Left colon (tissue), 2 donors: ENCODE data around the gene EGLN3. TPM values are rescaled to one million over a fixed set of nuclear protein-coding genes. Genes with fewer than 3 reads are reported as not detected.

Experiments used
- ATAC-seq: fragments of 200-7000 bp; cut with Tn5 transposase; one replicate; pipeline ENCODE4 v1.9.1; 2020; ENCODE audit warnings: mild to moderate bottlenecking, moderate library complexity
- DNase-seq, 2 donors: peaks; one replicate each; pipeline ENCODE4 v3.0.0-alpha.2; 2020
- intact Hi-C, 2 donors: fragments of 100-400 bp; cut with DNase I in 1 of 2; cut with micrococcal nuclease in 1 of 2; formaldehyde crosslinking; loops; one replicate each; pipeline versions ENCODE4 v1.11.2 to v1.14.0; 2022; cut with DNase I, micrococcal nuclease
- total RNA-seq, 2 donors: library from RNA; stranded (reverse); fragmentation: NEBNext Ultra II Directional; extraction: Animal tissue kit (Norgen Biotek cat#: 25700); gene quantifications; one replicate each; pipeline ENCODE4 v1.2.1, GENCODE V29; 2021
- donor health status: DM: no; HTN: no; CAD: no.
- donor health status: DM: yes; HTN: yes; CAD: no.

The EGLN3 gene
- total RNA-seq, 2 donors from 2014 or later: 29.5 to 161 TPM

DNA sequence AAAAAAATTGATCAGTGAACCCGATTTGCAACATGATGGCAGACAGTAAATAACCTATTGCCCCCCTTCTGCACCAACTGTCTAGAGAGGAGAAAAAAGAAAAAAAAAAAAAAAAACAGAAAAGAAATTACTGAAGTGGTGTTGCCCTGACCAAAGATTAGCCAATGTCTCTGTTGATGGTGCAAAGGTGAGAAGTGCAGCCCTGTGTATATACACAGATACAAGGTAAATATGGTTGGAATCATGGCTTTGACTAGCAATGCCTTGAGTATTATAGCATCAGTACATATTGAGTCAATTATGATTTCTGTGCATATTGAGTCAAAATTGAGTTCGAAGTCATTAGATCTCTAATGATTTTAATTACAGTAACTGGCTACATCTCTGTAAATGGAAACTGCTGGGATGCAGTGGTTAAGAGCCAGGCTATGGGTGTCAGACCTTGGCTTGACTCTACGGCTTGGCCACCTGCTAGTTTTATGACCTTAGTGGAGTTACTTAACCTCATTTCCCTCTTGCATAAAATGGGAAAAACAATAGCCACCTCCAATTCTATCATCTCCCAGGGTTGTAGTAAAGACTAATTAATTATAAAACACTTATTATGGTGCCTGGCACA, 51.0 kb downstream of the EGLN3 start:
- no peak for DNase-seq
- intact Hi-C loops: no loop called here
- ATAC-seq: peak; percentile 89

DNA sequence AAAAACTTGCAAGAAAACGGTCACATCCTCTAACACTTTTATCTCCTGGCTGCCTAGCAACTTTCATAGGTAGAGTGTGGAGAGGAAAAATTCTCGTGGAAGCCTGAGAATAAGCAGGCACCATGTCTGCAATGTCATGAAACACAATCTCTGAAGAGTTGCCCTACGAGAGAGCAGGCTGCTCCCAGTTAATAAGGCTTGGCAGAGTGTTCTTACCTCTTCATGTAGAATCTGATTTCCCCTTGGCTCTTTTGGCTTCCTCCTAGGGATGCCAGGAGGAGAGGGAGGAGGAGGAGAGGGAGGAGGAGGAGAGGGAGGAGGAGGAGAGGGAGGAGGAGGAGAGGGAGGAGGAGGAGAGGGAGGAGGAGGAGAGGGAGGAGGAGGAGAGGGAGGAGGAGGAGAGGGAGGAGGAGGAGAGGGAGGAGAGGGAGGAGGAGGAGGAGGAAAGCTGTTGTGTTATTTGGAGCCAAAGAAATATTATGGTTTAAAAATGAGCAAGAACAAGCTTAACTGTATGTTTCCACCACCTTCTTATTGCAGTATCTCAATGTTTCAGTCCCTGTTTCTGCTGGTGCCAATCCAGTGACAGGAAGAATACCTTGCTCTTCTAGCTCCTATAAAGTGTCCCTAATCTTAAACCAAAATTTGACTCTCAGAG, 52.9 kb downstream of the EGLN3 start:
- peak; percentile 48 for ATAC-seq
- intact Hi-C loops: no loop called here
- DNase-seq: no peak

DNA sequence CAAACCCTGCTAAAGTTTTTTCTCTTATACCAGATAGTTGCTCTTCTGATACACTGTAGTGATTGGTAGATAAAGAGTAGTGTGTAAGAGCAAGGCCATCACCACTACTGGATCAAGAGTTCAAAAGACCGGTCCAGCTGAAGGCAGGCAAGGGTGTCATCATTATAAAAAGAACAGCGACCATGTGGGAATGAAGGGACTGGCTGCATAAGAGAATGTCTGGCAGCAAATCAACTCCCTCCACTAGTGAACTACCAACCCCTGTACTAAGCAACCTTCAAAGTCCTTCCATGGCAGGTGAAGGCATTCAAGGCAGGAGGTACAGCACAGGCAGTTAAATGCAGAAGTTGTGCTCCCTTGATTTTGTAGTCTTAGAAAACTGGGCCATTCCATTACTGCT, 53.5 kb downstream of the EGLN3 start:
- DNase-seq (no peak), ATAC-seq (no peak)
- intact Hi-C loops: no loop called here

DNA sequence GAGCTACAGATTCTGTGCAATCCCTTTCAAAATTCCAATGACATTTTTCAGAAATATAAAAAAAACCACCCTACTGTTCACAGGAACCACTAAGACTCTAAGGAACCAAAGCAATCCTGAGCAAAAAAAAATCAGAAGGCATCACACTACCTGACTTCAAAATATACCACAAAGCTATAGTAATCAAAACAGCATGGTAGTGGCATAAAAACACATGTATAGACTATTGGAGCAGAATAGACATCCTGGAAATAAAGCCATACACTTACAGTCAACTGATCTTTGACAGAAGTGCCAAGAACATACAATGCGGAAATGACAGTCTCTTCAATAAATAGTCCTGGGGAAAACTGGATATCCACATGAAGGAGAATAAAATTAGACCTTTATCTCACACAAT, 56.5 kb downstream of the EGLN3 start:
- intact Hi-C loops: no loop called here
- no peak for ATAC-seq
- DNase-seq: no peak

DNA sequence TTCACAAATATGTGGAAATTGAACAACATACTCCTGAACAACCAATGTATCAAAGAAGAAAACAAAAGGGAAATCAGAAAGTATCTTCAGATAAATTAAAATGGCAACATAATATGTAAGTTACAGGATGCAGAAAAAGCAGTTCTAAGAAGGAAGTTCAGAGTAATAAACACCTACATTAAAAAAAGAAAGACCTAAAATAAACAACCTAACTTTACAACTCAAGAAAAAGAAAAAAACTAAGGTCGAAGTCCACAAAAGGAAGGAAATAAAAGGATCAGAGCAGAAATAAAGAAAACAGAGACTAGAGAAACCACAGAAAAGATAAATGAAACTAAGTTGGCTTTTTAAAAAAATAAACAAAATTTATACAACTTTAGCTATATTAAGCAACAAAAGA, 59.2 kb downstream of the EGLN3 start:
- DNase-seq: no peak
- peak; percentile 95 for ATAC-seq
- intact Hi-C loops: no loop called here

DNA sequence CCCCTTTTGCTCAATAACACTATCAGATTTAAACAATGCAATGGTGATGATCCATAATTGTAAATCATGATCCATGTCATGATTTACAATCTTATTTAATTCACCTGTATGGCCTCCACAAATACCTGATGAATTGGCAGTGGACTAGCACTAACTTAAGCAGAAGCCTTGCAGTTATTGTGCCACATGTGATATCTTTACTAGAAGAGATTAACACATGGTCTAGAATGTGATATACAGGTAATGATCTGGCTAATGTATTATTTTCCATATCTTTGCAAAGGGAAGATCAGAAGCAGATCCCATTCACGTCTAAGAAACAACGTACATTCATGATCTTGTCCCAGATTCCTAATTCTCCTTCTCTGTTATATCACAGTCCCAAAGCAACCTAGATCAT, 66.0 kb downstream of the EGLN3 start:
- ATAC-seq: no peak
- no peak for DNase-seq
- intact Hi-C loops: no loop called here

DNA sequence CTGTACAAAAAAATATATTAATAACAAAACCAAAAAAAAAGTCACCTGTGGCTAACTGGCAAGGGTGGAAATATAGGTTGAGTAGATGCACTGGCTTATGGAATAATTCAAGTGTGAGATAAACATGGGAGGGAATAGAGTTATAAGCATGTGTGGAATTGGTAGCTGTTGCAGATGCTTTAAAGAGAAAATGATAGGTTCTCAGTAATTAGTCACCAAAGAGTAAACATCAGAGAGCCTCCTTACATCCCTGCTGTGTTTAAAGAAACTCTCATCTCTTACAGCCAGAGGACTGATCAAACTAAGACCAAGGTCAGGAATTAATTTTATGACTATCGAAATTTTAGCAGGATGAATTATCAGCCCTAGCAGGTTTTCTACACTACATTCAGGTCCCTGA, 70.5 kb downstream of the EGLN3 start:
- DNase-seq (no peak), ATAC-seq (no peak)
- intact Hi-C loops: no loop called here

DNA sequence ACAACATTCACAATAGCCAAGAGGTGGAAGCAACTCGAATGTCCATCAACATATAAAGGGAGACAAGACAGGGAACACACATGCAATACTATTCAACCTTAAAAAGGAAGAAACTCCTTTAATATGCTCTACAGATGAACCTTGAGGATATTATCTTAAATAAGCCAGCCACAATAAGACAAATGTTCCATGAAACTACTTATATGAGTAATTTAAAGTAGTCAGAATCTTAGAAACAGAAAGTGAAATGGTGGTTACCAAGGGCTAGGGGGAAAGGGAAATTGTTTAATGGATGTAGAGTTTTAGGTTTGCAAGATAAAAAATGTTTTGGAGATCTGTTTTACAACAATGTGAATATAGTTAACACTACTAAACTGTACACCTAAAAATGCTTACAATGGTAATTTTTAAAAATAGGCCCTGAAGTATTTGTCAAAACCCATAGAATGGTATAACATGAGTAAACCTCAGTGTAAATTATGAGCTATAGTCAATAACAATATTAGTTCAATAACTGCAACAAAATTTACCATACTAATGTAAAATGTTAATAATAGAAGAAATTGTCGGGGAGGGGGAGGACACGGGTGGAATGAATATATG, 71.1 kb downstream of the EGLN3 start:
- no peak for DNase-seq
- ATAC-seq: no peak
- intact Hi-C loops: no loop called here

DNA sequence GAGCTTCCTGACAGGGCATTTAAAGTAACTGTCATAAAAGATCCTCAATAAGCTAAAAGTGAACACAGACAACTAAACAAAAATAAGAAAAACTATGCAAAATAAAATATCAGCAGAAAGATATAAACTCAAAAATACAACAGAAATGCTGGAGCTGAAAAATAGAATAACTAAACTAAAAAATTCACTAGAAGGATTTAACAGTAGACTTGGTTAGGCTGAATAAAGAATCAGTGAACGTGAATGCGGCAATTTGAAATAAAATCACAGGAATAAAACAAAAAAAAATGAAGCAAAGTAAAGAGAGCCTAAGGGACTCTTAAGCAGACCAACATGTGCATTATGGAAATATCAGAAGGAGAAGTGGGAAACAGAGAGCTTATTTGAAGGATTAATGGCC, 74.6 kb downstream of the EGLN3 start:
- intact Hi-C loops: no loop called here
- no peak for ATAC-seq

More for the DNA sequence above, 74.6 kb downstream of the EGLN3 start:
- no peak for DNase-seq
